Neural cell (in vitro differentiated cells): ENCODE measurements around the gene FAXDC2.

Experiments
- POLR2AphosphoS5 ChIP-seq: IDR thresholded peaks from 2 replicates; pipeline ENCODE4 v1.6.1; 2012
- SMC3 ChIP-seq: fragments of 450-650 bp; conservative IDR thresholded peaks from 2 replicates; pipeline ENCODE4 v1.6.1; 2014; ENCODE audit warnings: antibody characterized with exemption, mild to moderate bottlenecking, moderate library complexity; ENCODE audit not compliant: poor library complexity

DNA sequence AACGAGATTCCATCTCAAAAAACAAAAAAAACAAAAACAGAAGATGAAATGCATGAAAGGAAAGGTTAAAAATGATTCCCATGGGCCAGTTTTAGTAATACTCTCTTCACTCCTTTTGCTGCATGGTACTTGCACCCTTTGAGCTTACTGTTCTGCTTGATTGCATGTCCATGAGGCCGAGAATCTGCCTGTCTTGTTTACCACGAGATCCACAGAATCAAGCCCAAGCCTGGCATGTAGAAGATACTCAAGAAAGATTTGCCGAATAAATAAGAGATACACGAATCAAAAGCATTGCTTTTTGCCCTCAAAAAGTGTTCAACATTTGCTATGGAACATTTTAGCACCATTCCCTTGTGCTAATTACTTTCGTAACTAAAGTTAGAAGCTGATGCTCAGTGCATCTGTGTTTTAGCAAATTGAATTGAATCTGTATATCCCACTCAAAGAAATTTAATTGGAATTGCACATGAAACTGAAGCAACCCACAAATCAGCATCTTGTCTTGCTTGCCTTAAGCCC lies 1.1 kb downstream of the FAXDC2 start:
- TF ChIP-seq POLR2AphosphoS5 (no peak), SMC3 (no peak)
